G401.6 (cell line): ENCODE measurements around the gene LEMD2.

Experiments
- FAIRE-seq: peaks from 2 replicates; lab custom pipeline; 2012; peaks lifted over from hg19 to GRCh38; lab: Jason Lieb, UNC

Gene LEMD2

GRCh38 chr6:33738153-33738552 lies 50.8 kb downstream of the LEMD2 start:
- no peak for FAIRE-seq

GRCh38 chr6:33737267-33738026 lies 51.5 kb downstream of the LEMD2 start:
- no peak for FAIRE-seq

- FAIRE-seq, result no peak
Measured at GRCh38 chr6:33735216-33735615, 53.7 kb downstream of the LEMD2 start.

GRCh38 chr6:33733709-33734007 lies 55.3 kb downstream of the LEMD2 start:
- FAIRE-seq, result no peak

GRCh38 chr6:33732817-33733708 lies 55.9 kb downstream of the LEMD2 start:
- FAIRE-seq, result no peak

GRCh38 chr6:33732385-33732784 lies 56.5 kb downstream of the LEMD2 start:
- FAIRE-seq, result no peak

- FAIRE-seq, result no peak
Measured at GRCh38 chr6:33731751-33732282, 57.1 kb downstream of the LEMD2 start.

- no peak for FAIRE-seq
Measured at GRCh38 chr6:33731035-33731434, 57.9 kb downstream of the LEMD2 start.

GRCh38 chr6:33730611-33731010 lies 58.3 kb downstream of the LEMD2 start:
- FAIRE-seq, result no peak

- FAIRE-seq, result no peak
Measured at GRCh38 chr6:33729059-33729458, 59.9 kb downstream of the LEMD2 start.

GRCh38 chr6:33728438-33728837 lies 60.5 kb downstream of the LEMD2 start:
- FAIRE-seq, result no peak

GRCh38 chr6:33727932-33728331 lies 61.0 kb downstream of the LEMD2 start:
- FAIRE-seq, result no peak

- no peak for FAIRE-seq
Measured at GRCh38 chr6:33727126-33727525, 61.8 kb downstream of the LEMD2 start.

GRCh38 chr6:33726696-33727095 lies 62.2 kb downstream of the LEMD2 start:
- no peak for FAIRE-seq

- no peak for FAIRE-seq
Measured at GRCh38 chr6:33725891-33726673, 62.8 kb downstream of the LEMD2 start.

GRCh38 chr6:33725222-33725621 lies 63.7 kb downstream of the LEMD2 start:
- FAIRE-seq, result no peak

- no peak for FAIRE-seq
Measured at GRCh38 chr6:33724102-33725023, 64.6 kb downstream of the LEMD2 start.

GRCh38 chr6:33723371-33724085 lies 65.4 kb downstream of the LEMD2 start:
- FAIRE-seq, result no peak

- no peak for FAIRE-seq
Measured at GRCh38 chr6:33722103-33722623, 66.8 kb downstream of the LEMD2 start.

- no peak for FAIRE-seq
Measured at GRCh38 chr6:33721508-33721907, 67.4 kb downstream of the LEMD2 start.
